Ramos (cell line): ENCODE measurements around the gene ERBB4.
"Not testable (repeated sequence)": the region's sequence is repeated elsewhere in the genome, so short reads cannot be mapped to it uniquely, and the experiment has no call there.

Experiments used
- in situ Hi-C: fragments of 300-500 bp; cut with MboI; formaldehyde crosslinking; loops from one replicate; pipeline ENCODE4 v1.14.3; 2022; ENCODE audit warnings: low sequenced_read_pairs; ENCODE audit not compliant: unreplicated experiment

The ERBB4 gene

DNA sequence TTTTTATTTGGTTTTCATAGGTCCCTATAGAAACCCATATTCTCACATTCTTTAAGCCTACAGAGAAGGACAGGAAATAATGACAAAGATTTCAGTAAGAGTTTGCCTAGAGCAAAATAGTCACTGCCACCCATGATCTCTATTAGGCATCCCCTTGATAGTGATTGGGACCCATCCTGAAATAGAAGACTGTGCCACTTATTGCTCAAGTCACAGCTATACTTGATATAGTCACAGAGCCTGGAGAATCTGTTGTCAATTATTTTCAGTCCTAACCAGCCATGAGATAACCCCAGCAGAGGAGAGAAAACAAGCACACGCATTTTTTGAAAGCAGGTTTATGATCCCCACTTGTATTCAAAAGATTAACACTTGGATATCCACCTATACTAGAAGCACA is 8.2 kb downstream of the ERBB4 start:
- in situ Hi-C loops = no loop called here

DNA sequence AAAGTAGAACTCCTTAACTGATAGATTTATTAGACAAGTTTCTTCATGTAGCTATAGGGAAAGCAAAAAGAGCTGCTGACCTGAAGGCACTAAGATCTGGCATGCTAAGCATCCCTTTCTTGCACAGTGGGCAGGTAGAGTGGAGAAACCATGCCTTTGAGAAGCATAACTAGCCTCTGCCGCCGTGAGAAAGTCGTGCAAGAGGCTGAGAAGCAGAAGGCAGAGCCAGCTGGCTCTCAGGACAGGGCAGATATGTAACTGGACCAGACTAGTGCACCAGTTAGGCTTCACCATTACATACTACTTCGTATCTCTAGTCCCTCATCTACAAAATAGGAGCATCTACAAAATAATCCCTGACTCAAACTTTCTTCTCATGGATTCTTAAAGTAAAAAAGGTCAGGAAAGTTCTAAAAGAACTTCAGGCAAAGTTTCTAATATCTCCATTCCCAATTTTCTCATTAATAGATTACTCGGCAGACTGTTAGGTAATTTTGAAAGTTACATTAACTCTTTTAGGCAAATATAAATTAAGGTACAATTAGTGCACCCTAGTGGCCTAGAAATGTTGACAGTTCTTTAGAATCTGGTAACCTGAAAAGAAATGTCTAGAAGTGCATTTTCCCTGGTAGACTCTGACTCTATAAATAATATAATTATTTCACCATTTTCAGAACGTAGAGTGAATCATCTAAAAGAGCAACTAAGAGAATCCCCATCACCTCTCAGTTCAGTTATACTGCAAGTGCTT is 10.3 kb downstream of the ERBB4 start:
- in situ Hi-C loops = no loop called here

DNA sequence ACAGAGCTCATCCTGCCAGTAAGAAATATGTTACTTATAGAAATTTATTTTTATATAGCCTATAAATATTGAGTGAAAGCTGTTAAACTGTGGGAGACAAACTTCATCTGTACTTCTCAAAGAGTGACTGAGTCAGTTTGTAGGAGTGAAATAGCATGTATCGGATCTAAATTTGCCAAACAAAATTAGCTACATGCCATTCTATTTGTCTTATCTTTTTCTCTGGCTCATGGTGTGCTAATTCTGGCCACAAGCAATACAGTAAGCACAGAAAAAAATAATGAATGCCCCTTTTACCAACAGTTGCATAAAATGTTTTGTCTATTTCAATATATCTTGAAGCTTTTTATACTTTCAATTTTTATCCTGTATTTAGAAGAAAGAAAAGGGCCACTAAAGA is 12.5 kb downstream of the ERBB4 start:
- in situ Hi-C loops = no loop called here

DNA sequence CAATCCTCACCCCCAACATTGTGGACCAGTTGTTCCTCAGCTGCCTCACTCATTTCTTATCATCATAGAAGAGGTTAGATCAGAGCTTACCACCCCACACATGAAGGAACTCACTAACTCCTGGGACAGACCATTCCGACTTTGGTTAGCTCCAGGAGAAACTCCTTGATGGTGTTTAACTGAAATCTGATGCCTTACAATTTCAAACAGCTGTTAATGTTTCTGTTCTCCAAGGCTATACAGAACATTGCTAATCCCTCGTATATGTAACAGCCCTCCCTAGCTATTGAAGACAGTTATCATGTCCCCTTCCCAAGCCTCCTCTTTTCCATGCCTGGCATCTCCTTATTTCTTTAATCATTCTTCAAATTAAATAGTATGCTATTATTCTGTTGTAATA is 14.8 kb downstream of the ERBB4 start:
- in situ Hi-C loops = no loop called here

DNA sequence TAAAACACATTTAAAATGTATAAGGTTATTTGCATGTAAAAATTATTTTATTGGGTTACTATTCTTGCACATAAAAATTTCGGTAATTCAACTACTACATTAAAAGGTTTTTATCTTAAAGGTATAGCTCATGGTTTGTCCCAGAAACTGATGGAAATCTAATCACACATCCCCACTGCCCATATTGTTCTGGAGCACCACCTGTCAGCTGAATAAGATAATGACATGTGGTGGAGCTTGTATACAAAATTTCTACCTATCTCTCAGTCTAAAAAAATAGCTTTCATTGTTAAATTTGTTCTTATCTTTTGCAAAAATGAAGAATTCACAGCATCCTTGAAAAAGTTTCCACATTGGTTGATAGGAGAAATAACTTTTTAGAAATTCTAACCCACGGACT is 18.3 kb downstream of the ERBB4 start:
- in situ Hi-C loops = no loop called here

DNA sequence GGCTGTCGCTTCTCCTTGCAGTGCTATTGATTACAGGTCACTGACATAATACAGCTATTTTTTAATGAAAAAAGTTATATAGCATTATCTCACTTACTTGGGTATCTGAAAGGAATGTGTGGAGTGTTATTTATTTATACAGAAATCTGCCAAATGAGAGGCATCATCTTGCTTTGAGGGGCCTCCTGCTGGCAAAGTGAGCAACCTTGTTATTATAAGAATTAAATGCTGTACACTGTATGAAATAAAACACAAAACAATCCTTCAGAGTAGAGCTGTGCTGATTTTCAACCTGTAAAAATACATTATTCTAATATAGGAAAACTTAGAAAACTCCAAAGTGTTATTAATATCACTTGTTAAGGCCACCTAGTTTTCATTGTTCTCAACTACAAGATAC is 20.9 kb downstream of the ERBB4 start:
- in situ Hi-C loops = no loop called here

DNA sequence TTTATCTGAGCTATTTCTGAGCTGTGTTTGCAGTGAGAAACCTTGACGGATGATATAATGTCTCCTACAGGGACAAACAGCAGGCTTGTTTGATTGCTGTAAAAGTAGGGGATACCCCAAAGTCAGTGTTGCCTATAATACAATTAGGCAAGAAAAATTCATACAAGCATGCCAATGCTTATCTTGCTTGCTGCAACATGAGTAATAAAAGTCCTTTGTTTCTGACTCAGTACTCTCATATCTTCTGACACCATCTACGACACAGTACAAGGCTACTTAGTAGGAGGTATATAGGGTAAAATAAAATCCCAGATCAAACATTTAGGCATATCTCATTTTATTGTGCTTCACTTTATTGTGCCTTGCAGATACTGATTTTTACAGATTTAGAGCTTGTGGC is 33.0 kb downstream of the ERBB4 start:
- in situ Hi-C loops = no loop called here

DNA sequence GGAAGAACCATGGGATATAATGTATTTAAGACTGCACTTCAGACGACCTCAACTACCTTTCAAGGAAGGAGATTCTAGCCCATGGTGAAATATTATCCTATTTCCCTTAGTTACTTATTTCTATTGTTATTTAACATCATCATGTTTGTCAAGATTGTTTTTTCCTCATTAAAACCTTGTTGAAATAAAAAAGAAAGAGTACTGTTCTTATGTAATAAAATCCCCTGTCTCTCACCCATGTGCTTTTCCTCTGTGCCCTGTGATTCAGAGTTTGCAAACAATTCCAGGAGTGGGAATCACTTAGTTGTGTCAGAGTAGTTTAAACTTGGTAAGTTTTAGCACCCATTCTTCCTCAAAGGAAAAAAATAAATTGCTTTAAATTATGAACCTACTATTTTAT is 43.6 kb downstream of the ERBB4 start:
- in situ Hi-C loops = no loop called here

DNA sequence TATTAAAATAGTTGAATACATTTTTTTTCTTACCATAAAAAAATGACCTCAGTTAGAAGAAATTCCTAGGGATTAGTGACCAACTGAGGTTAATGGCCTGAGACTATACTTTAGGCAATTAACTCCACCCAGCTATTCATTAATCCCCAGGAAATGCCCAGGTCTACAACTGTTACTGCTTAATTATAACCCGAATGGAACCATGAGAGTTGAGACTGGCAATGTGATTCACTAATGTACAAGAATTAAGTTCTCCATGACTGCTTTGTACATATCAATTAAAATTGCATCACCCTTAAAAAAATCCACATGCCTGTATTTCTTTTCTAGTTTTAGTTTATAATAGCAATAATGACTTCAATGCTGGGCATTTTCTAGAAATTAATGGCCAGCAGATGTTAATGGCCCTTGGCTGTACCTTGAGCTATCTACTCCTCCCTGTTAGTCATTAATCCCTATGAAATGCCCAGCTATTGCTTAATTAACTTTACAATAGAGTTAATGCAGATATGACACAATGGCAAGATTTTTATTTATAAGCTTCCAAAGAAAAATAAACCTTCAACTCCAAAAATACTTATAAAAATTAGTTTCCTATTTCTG is 44.1 kb downstream of the ERBB4 start:
- in situ Hi-C loops = no loop called here

DNA sequence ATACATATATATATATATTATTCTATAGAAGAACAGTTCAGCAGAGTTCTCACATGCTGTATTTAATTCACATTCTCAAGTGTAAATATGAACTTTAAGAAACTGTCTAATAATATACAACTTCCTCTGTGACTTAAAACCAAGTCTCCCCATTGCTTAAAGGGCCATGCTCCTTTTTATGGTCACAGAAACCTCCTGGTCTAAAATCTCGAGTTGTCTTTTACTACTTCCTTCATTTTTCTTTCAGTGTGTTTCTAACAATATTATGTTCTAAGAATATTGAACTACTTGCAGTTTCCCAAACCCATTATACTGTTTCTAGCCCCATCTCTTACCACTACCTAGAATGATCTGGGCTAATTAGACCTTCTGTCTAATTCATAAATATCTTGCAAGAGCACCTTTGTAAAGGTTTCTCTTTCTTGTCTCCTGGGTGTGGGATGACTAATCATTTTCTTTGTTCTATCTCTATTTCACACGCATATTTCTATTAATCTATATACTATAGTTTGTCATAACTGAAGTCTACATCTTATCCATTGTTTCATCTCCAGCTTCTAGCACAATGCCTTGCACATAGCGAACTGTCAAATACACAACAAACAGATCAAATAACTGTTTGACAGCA is 48.8 kb downstream of the ERBB4 start:
- in situ Hi-C loops = no loop called here

DNA sequence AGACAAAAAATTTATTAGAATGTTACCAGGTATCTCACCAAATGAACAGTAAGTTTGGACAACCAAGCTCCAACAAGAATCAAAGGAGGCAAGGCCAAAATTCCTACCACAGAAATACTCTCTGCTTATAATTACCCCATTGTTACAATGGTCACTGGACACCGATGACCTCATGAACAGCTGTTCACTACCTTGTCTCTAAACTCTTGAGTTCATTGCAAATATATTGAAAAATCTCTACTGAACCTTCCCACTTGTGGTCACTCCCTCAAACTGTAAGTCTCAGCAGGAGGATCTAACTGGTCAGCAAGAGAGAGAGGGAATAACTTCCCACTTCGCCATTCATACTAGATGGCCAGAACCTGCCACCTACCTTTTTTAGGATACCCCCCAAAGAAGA is 50.0 kb downstream of the ERBB4 start:
- in situ Hi-C loops = no loop called here

DNA sequence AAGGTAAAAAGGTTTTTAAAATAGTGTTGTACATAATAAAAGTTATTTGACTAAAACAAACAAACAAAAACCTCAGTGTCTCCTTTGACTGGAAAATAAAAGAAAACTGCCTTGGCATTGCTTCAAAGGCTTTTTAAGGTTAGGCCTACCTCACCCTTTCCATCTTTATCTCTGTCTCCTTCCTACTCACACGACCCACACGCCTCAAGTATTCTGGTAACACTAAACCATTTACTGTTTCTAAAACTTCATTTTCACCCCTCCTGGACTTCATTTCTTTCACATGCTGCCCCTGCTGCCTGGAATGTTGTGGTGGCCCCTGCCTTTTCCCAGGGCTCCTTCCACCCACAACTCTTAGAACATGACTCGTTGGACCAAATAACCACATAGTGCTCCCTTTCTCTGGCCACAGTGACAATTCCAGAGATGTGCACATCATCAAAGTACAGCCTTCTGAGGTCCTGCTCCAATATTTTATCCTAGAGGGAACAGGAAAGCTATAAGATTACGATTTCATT is 54.0 kb downstream of the ERBB4 start:
- in situ Hi-C loops = no loop called here

DNA sequence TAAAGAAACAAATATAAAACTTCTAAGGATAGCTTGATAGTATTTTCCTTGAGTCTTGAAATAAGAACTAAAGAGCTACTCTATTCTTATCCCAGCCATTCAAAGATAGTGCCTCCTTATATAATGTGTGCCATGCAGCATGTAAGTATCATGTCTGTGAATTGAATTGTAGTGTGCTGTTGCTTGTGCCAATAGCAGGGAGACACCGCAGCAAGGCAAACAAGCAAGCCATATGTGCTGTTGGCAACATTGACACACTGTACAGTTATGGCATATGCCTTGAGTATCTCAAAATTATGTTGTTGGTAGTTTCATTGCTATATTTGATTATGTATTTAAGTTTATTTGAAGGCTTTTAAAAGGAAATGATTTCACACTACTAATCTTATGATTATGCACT is 58.2 kb downstream of the ERBB4 start:
- in situ Hi-C loops = no loop called here

DNA sequence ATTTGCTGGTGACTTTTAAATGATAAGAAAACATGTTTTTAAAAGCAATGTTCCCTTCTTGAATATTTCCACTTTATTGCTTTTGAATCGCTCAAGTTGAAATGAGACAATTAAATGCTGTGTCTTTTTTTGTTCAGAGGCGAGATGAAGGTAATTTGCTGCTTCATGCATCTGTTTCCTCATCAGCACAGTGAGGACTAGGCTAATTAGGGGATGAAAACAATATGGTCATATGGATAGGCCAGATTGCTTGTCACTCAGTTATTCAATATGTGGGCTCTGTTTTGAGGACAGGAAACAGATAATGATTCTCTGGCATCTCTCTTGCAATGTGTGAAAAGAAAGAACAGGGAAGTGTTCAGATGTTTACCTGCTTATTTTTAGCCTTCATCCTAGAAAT is 61.0 kb downstream of the ERBB4 start:
- in situ Hi-C loops = no loop called here

DNA sequence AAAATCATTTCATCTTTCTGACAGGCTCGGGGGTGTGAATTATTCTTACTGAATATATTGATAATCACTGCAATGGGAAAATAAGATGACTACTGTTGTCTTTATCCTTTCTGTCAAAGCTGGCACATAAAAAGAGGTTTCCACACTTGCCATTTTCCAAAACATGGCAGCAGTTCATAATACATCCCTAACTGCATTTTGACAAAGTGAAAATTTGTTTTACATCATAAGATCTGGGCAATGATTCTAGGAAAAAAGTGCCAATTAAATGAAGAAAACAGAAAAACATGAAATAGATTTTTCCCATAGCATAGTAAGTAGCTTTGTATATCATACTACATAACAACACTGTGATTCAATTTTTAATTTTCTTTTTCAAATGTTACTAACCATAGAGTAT is 65.4 kb downstream of the ERBB4 start:
- in situ Hi-C loops = no loop called here

DNA sequence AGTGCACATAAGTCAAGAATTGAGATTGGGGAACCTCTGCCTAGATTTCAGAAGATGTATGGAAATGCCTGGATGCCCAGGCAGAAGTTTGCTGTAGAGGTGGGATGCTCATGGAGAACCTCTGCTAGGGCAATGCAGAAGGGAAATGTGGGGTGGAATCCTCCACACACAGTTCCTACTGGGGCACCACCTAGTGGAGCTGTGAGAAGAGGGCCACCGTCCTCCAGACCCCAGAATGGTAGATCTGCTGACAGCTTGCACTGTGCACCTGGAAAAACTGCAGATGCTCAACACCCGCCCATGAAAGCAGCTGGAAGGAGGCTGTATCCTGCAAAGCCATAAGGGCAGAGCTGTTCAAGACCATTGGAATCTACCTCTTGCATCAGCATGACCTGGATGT is 71.1 kb downstream of the ERBB4 start:
- in situ Hi-C loops = not testable (repeated sequence)

DNA sequence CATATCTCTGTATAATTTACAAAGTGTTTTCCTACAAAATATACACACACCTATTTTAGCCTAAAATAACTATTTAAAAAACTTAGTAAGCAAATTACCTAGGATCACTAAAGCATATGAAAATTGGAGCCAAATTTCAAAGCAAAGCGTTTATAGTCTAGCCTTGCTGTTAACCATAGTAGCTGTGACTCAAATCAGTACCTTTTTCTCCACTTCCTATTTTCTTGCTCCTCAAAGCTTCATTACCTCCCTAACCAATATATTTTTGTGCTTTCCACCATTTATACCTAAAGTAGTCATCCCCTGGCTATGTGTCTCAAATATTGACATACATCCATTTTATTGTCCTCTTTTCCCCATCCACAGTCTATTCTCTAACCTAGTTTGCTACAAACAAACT is 73.1 kb downstream of the ERBB4 start:
- in situ Hi-C loops = no loop called here

DNA sequence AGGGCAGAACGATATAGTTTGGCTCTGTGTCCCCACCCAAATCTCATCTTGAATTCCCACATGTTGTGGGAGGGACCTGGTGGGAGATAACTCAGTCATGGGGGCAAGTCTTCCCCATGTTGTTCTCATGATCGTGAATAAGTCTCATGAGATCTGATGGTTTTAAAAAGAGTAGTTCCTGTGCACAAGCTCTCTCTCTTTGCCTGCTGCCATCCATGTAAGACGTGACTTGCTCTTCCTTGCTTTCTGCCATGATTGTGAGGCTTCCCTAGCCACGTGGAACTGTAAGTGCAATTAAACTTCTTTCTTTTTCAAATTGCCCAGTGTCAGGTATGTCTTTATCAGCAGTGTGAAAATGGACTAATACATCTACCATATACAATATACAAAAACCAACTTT is 76.9 kb downstream of the ERBB4 start:
- in situ Hi-C loops = not testable (repeated sequence)

DNA sequence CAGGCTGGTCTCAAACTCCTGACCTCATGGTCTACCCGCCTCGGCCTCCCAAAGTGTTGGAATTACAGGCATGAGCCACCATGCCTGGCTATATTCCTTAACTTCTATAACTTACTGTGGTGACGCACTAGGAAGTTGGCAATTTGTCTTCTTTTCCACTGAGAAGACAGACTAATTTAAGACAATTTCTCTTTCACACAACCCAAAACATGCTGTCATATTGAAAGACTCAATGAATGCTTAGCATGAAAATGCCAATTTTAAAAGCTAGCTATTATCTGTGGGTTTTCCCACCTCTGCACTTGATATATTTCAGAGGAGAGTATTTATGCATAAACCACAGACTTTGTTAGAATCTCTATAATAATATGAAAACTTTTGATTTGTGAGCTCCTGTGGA is 84.5 kb downstream of the ERBB4 start:
- in situ Hi-C loops = no loop called here

DNA sequence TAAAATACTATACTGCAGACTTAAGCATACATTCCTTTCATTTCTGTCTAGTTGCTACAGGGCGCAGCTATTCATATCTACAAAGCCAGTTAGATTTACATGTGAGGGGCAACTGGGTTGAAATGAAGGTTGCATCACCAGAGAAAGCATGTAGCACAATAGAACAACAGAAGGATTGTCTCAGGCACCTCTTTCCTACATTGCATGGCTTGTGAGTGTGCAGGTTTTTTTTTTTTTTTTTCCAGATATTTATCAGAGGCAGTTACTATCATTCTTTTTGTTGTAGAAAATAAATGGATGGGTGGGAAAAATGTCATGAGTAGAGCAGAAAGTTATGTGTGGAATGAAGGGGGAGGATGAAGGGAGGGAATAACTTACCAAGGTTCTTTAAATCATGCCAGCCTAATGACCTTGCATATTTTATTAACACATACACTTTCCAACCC is 86.8 kb downstream of the ERBB4 start:
- in situ Hi-C loops = no loop called here

DNA sequence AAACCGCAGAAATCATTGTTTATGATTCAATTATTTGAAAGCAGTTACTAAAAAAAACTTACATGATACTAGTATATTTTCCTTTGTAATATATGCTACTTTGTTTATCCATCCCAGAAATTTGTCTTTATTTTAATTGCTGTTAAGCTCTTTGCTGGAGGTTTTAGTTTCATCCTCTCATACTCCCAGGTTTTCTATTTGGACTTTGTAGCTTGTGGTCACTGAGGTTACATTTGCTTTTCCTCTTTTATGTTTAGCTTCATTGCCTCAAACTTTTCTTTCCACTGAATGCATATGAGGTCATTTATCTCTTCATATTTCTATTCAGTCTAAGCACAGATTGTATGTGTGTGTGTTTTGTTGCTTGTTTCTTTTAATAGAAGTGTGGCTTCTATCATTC is 89.9 kb downstream of the ERBB4 start:
- in situ Hi-C loops = no loop called here

DNA sequence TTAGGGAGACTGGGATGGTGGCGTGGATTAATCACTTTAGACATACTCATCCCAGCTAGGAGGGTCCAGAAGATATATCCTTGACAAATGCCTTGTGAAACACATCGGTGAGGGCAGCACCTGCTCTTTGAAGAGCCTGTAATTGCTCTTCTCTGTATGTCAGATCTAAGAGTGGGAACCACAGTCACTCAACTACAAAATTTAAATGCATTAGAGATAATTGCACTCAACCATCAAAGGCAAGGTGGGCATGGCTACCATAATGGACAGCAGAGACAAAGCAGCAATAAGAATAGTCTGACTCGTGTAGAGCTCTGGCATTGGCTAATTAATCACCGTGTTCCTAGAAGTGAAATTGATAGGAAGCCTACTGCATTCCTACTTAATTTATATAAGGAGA is 96.8 kb downstream of the ERBB4 start:
- in situ Hi-C loops = no loop called here
